Fibroblast of skin of right quadriceps (primary cell): ENCODE data around the gene PINK1.
A peak's percentile ranks its signal among the peaks of the same experiment; 100 is the strongest.
"Not testable (repeated sequence)": the region's sequence is repeated elsewhere in the genome, so short reads cannot be mapped to it uniquely, and the experiment has no call there.

Experiments used
- DNase-seq: peaks from one replicate; pipeline ENCODE4 v3.0.0-alpha.2; 2013

Gene PINK1

GRCh38 chr1:20633190-20634064, at the start of gene PINK1:
TSS of gene PINK1 (plus strand) at chr1:20633458. CDS start at chr1:20633549, 91 bp downstream.
- DNase-seq = peak; percentile 63

- no peak for DNase-seq
Measured at GRCh38 chr1:20584890-20585289, 48.4 kb upstream of the PINK1 start.

GRCh38 chr1:20586953-20587660, 46.2 kb upstream of the PINK1 start:
- DNase-seq = no peak

GRCh38 chr1:20587661-20588053, 45.6 kb upstream of the PINK1 start:
- DNase-seq = no peak

GRCh38 chr1:20588634-20589225, 44.5 kb upstream of the PINK1 start, which contains the start of gene CDA:
TSS of gene CDA (plus strand) at chr1:20589097. CDS start at chr1:20589130, 33 bp downstream.
- DNase-seq = no peak

- peak; percentile 82 for DNase-seq
Measured at GRCh38 chr1:20589331-20590278, 43.7 kb upstream of the PINK1 start.

GRCh38 chr1:20590306-20590777, 42.9 kb upstream of the PINK1 start:
- DNase-seq = peak; percentile 58

- no peak for DNase-seq
Measured at GRCh38 chr1:20593756-20594155, 39.5 kb upstream of the PINK1 start.

- no peak for DNase-seq
Measured at GRCh38 chr1:20594746-20595145, 38.5 kb upstream of the PINK1 start.

- DNase-seq = no peak
Measured at GRCh38 chr1:20596106-20596505, 37.2 kb upstream of the PINK1 start.

- DNase-seq = no peak
Measured at GRCh38 chr1:20597650-20598049, 35.6 kb upstream of the PINK1 start.

GRCh38 chr1:20600156-20600555, 33.1 kb upstream of the PINK1 start:
- DNase-seq = no peak

GRCh38 chr1:20601129-20601825, 32.0 kb upstream of the PINK1 start:
- peak; percentile 58 for DNase-seq

- no peak for DNase-seq
Measured at GRCh38 chr1:20602851-20603450, 30.3 kb upstream of the PINK1 start.

- peak; percentile 95 for DNase-seq
Measured at GRCh38 chr1:20603504-20604464, 29.5 kb upstream of the PINK1 start.

- DNase-seq = no peak
Measured at GRCh38 chr1:20604678-20605077, 28.6 kb upstream of the PINK1 start.

GRCh38 chr1:20606801-20607570, 26.3 kb upstream of the PINK1 start:
- DNase-seq = not testable (repeated sequence)

- DNase-seq = no peak
Measured at GRCh38 chr1:20609541-20609940, 23.7 kb upstream of the PINK1 start.

- no peak for DNase-seq
Measured at GRCh38 chr1:20610970-20611369, 22.3 kb upstream of the PINK1 start.
